ENCODE results near the gene PSMG2.

DNA sequence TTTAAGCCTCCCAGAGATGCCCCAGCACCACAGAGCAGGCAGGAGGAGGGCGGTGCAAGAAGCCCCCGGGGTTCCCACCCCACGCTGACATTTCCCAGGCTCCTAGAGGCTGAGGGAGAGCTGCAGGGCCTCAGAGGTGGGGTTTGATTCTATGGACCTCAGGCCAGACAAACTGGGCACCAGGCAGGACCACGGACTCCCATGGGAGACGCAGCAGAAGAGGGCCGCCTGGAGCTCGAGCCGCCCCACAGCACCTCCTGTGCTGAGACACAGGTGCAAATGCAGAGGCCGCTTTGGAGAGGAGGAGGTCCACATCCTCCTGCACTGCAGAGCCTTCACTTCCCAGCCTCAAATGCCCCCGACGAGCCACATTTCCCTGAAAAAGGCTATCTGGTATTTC, 62.7 kb downstream of the PSMG2 start:
- TF ChIP-seq, protein P1, sequence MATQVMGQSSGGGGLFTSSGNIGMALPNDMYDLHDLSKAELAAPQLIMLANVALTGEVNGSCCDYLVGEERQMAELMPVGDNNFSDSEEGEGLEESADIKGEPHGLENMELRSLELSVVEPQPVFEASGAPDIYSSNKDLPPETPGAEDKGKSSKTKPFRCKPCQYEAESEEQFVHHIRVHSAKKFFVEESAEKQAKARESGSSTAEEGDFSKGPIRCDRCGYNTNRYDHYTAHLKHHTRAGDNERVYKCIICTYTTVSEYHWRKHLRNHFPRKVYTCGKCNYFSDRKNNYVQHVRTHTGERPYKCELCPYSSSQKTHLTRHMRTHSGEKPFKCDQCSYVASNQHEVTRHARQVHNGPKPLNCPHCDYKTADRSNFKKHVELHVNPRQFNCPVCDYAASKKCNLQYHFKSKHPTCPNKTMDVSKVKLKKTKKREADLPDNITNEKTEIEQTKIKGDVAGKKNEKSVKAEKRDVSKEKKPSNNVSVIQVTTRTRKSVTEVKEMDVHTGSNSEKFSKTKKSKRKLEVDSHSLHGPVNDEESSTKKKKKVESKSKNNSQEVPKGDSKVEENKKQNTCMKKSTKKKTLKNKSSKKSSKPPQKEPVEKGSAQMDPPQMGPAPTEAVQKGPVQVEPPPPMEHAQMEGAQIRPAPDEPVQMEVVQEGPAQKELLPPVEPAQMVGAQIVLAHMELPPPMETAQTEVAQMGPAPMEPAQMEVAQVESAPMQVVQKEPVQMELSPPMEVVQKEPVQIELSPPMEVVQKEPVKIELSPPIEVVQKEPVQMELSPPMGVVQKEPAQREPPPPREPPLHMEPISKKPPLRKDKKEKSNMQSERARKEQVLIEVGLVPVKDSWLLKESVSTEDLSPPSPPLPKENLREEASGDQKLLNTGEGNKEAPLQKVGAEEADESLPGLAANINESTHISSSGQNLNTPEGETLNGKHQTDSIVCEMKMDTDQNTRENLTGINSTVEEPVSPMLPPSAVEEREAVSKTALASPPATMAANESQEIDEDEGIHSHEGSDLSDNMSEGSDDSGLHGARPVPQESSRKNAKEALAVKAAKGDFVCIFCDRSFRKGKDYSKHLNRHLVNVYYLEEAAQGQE (IDR thresholded peaks at IDR 0.05; ENCODE audit: borderline replicate concordance) = no peak
- TF ChIP-seq EP300 (conservative IDR thresholded peaks at IDR 0.05; ENCODE audit: poor library complexity, severe bottlenecking) (no peak), EZH2 (IDR thresholded peaks at IDR 0.05; ENCODE audit: borderline replicate concordance, insufficient read depth, low read length, poor library complexity, severe bottlenecking) (no peak), POLR2AphosphoS5 (IDR thresholded peaks at IDR 0.05) (no peak), MXI1 (conservative IDR thresholded peaks at IDR 0.05; ENCODE audit: poor library complexity, severe bottlenecking) (no peak)
- TF ChIP-seq, protein P2, sequence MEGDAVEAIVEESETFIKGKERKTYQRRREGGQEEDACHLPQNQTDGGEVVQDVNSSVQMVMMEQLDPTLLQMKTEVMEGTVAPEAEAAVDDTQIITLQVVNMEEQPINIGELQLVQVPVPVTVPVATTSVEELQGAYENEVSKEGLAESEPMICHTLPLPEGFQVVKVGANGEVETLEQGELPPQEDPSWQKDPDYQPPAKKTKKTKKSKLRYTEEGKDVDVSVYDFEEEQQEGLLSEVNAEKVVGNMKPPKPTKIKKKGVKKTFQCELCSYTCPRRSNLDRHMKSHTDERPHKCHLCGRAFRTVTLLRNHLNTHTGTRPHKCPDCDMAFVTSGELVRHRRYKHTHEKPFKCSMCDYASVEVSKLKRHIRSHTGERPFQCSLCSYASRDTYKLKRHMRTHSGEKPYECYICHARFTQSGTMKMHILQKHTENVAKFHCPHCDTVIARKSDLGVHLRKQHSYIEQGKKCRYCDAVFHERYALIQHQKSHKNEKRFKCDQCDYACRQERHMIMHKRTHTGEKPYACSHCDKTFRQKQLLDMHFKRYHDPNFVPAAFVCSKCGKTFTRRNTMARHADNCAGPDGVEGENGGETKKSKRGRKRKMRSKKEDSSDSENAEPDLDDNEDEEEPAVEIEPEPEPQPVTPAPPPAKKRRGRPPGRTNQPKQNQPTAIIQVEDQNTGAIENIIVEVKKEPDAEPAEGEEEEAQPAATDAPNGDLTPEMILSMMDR (IDR thresholded peaks at IDR 0.05; ENCODE audit: poor library complexity, severe bottlenecking) = no peak

Measured in neural cell (in vitro differentiated cells).